Pancreas (tissue), 10 donors: ENCODE data around the gene SPATC1L. TPM values are rescaled to one million over a fixed set of nuclear protein-coding genes. Genes with fewer than 3 reads are reported as not detected.
"Not testable (repeated sequence)": the region's sequence is repeated elsewhere in the genome, so short reads cannot be mapped to it uniquely, and the experiment has no call there.

ENCODE experiments used
- ATAC-seq, 4 donors: fragments of 200-7000 bp; cut with Tn5 transposase; one replicate each; pipeline versions ENCODE4 v1.8.0 to v1.9.1; 2020; ENCODE audit warnings: mild to moderate bottlenecking in 4 of 4, moderate library complexity in 4 of 4
- DNase-seq, 6 donors: peaks; one replicate each; pipeline ENCODE4 v3.0.0-alpha.2; 2020
- FAIRE-seq: peaks from 2 replicates; lab custom pipeline; 2012; peaks lifted over from hg19 to GRCh38; lab: Jason Lieb, UNC
- H3K27ac ChIP-seq, 4 donors: fragments of 200-600 bp; sonication (generic); 1 replicate in 3 of 4; 2 replicates in 1 of 4; pipeline versions ENCODE4 v1.5.0 to v1.8.0; 2020
- H3K27me3 ChIP-seq, 4 donors: fragments of 200-600 bp; one replicate each; pipeline ENCODE4 v1.8.0; 2021
- H3K36me3 ChIP-seq, 3 donors: fragments of 200-600 bp; sonication (generic) in 1 of 3; one replicate each; pipeline versions ENCODE4 v1.5.0 to v1.8.0; 2020 to 2021
- H3K4me1 ChIP-seq, 3 donors: fragments of 200-600 bp; one replicate each; pipeline ENCODE4 v1.8.0; 2021
- H3K4me3 ChIP-seq, 4 donors: fragments of 200-600 bp; sonication (generic) in 2 of 4; one replicate each; pipeline versions ENCODE4 v1.5.0 to v1.8.0; 2020 to 2021
- H3K9me3 ChIP-seq, 4 donors: fragments of 200-600 bp; one replicate each; pipeline ENCODE4 v1.8.0; 2021
- WGBS, 2 donors: extraction: QIAGEN DNeasy Blood & Tissue Kit; methylation state at CpG; one replicate each; pipeline ENCODE4 v1.1.7; 2013; 5-methylcytosine and 5-hydroxymethylcytosine counted together
- intact Hi-C, 3 donors: fragments of 100-400 bp; cut with DNase I; formaldehyde crosslinking; loops; one replicate each; pipeline versions ENCODE4 v1.11.1 to v1.14.2; 2022
- polyA plus RNA-seq, 2 donors: library from polyadenylated mRNA; stranded (reverse); fragments of 200-250 nt; gene quantifications; one replicate each; pipeline ENCODE4 v1.2.3, GENCODE V29; 2013
- total RNA-seq, 6 donors: library from RNA; stranded (reverse); fragmentation: NEBNext Ultra II Directional in 4 of 6; extraction: Animal tissue kit (Norgen Biotek cat#: 25700) in 4 of 6; gene quantifications; one replicate each; pipeline versions ENCODE4 v1.2.1 to v1.2.4, GENCODE V29; 2021 to 2023
- TF ChIP-seq, protein P1 (sequence below), 4 donors: fragments of 200-600 bp; sonication (generic) in 3 of 4; IDR thresholded peaks; one replicate each; pipeline versions ENCODE4 v1.5.0 to v1.8.0; 2021; ENCODE audit warnings: antibody characterized with exemption in 4 of 4
- donor health status: healthy with polysubstance abuse.
- donor health status: DM: no; HTN: no; CAD: no; lungs with moderate emphysema.
- donor health status: DM: no; HTN: no; CAD: no.
- donor health status: control.
- donor health status: control.
- donor health status: Bipolar disorder and iron deficiency.
- donor health status: DM: yes; HTN: yes; CAD: no.
- donor health status: DM: no; HTN: no; CAD: no.
- donor health status: DM: no; HTN: no; CAD: no.
- donor health status: DM: yes; HTN: yes; CAD: no.

SPATC1L gene
- total and polyA plus RNA-seq, 8 donors = 3.1 to 26.9 (median 6.5) TPM

- 87% methylated on average over 18 of the region's 18 CpGs for WGBS, 2 donors
- Histone ChIP-seq H3K4me1 (no peaks in the 10 kb centered on the region), H3K36me3 (peaks cover 0 to 12% (median 11%) of the 10 kb centered on the region in 3 donors), H3K27ac (no peak overlapping the region), H3K9me3 (no peaks in the 10 kb centered on the region), H3K27me3 (no peaks in the 10 kb centered on the region), H3K4me3 (no peak overlapping the region)
- DNase-seq (peak in 2 of 6 donors; percentile 30 to 41), ATAC-seq (no peak), FAIRE-seq (no peak)
- intact Hi-C loops = no loop called here
- TF ChIP-seq, protein P1, sequence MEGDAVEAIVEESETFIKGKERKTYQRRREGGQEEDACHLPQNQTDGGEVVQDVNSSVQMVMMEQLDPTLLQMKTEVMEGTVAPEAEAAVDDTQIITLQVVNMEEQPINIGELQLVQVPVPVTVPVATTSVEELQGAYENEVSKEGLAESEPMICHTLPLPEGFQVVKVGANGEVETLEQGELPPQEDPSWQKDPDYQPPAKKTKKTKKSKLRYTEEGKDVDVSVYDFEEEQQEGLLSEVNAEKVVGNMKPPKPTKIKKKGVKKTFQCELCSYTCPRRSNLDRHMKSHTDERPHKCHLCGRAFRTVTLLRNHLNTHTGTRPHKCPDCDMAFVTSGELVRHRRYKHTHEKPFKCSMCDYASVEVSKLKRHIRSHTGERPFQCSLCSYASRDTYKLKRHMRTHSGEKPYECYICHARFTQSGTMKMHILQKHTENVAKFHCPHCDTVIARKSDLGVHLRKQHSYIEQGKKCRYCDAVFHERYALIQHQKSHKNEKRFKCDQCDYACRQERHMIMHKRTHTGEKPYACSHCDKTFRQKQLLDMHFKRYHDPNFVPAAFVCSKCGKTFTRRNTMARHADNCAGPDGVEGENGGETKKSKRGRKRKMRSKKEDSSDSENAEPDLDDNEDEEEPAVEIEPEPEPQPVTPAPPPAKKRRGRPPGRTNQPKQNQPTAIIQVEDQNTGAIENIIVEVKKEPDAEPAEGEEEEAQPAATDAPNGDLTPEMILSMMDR (IDR thresholded peaks at IDR 0.05) = no peak
These were observed 20.9 kb upstream of the SPATC1L start for GRCh38 chr21:46205166-46205565.

- no peaks in the 10 kb centered on the region for H3K9me3 ChIP-seq
- no peaks in the 10 kb centered on the region for H3K4me1 ChIP-seq
- WGBS, 2 donors = 96 to 97% methylated on average over 8 of the region's 8 CpGs
- no peaks in the 10 kb centered on the region for H3K27me3 ChIP-seq
- ATAC-seq (no peak), DNase-seq (peak in 2 of 6 donors; percentile 12 to 18), FAIRE-seq (no peak)
- intact Hi-C loops = no loop called here
- TF ChIP-seq, protein P1 (IDR thresholded peaks at IDR 0.05) = no peak
- peaks cover 0 to 22% (median 11%) of the 10 kb centered on the region in 3 donors for H3K36me3 ChIP-seq
- no peak overlapping the region for H3K27ac ChIP-seq
- H3K4me3 ChIP-seq = no peak overlapping the region
These were observed 18.9 kb upstream of the SPATC1L start for GRCh38 chr21:46203203-46203600.

- Histone ChIP-seq H3K36me3 (peaks cover 0 to 22% (median 11%) of the 10 kb centered on the region in 3 donors), H3K4me1 (no peaks in the 10 kb centered on the region), H3K9me3 (no peaks in the 10 kb centered on the region), H3K4me3 (no peak overlapping the region), H3K27ac (no peak overlapping the region), H3K27me3 (no peaks in the 10 kb centered on the region)
- DNase-seq (no peak), FAIRE-seq (no peak), ATAC-seq (no peak)
- 92 to 94% methylated on average over 6 of the region's 6 CpGs for WGBS, 2 donors
- intact Hi-C loops = no loop called here
- TF ChIP-seq, protein P1 (IDR thresholded peaks at IDR 0.05) = no peak
These were observed 18.4 kb upstream of the SPATC1L start for GRCh38 chr21:46202592-46203202.

DNA sequence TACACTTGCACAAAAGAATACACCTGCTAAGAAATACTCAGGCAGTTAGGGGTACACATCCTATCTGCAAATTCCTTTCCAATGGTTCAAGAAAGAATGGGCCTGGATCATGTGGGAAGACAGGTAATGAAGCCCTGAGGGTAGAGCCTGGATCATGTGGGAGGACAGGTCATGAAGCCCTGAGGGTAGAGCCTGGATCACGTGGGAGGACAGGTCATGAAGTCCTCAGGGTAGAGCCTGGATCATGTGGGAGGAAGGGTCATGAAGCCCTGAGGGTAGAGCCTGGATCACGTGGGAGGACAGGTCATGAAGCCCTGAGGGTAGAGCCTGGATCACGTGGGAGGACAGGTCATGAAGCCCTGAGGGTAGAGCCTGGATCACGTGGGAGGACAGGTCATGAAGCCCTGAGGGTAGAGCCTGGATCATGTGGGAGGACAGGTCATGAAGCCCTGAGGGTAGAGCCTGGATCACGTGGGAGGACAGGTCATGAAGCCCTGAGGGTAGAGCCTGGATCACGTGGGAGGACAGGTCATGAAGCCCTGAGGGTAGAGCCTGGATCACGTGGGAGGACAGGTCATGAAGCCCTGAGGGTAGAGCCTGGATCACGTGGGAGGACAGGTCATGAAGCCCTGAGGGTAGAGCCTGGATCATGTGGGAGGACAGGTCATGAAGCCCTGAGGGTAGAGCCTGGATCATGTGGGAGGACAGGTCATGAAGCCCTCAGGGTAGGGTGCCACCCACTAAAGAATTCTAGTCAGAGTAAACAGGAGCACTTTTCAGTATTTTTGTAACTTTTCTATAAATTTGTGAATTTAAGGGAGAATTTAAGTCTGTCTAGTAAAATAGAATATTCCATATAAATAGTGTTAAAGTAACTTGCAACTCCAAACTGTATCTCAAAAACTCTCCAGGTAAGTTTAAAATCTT, 16.9 kb upstream of the SPATC1L start:
- WGBS, 2 donors = 85 to 86% methylated on average over 2 to 3 of the region's 8 CpGs
- H3K4me1 ChIP-seq, H3K9me3 ChIP-seq, H3K27ac ChIP-seq, DNase-seq, H3K27me3 ChIP-seq, ATAC-seq, FAIRE-seq, H3K4me3 ChIP-seq, intact Hi-C loops: not testable (repeated sequence)
- H3K36me3 ChIP-seq = peaks cover 0 to 26% (median under 1%) of the 10 kb centered on the region in 3 donors

- ATAC-seq (no peak), FAIRE-seq (no peak), DNase-seq (no peak)
- H3K4me1 ChIP-seq = no peaks in the 10 kb centered on the region
- 78 to 86% methylated on average over 13 of the region's 13 CpGs for WGBS, 2 donors
- no peaks in the 10 kb centered on the region for H3K9me3 ChIP-seq
- intact Hi-C loops = no loop called here
- H3K4me3 ChIP-seq = no peak overlapping the region
- TF ChIP-seq, protein P1 (IDR thresholded peaks at IDR 0.05) = no peak
- H3K27ac ChIP-seq = no peak overlapping the region
- peaks cover 0 to 28% (median 0%) of the 10 kb centered on the region in 3 donors for H3K36me3 ChIP-seq
- no peaks in the 10 kb centered on the region for H3K27me3 ChIP-seq
These were observed 15.4 kb upstream of the SPATC1L start for GRCh38 chr21:46199436-46200373.
